IMR-90 (cell line): ENCODE results near the gene RIMS4. TPM values are rescaled to one million over a fixed set of nuclear protein-coding genes. Genes with fewer than 3 reads are reported as not detected.

Source experiments
- ATAC-seq: fragments of 200-7000 bp; cut with Tn5 transposase; 2 replicates; pipeline ENCODE4 v1.9.1; 2020; ENCODE audit warnings: low read depth, mild to moderate bottlenecking, moderate library complexity
- BruUV-seq: library from RNA; stranded (reverse); fragments of 400-500 nt; replicated peaks from 2 replicates; lab custom pipeline; 2021; lab: Mats Ljungman, UMichigan
- CTCF ChIA-PET: fragments of 300-600 bp; formaldehyde crosslinking; extraction: SDS; loops from one replicate; lab custom pipeline; 2021; ENCODE audit warnings: antibody characterized with exemption; lab: Yijun Ruan, JAX
- POLR2A ChIA-PET: fragments of 300-600 bp; sonication (Branson Sonifier 250); formaldehyde crosslinking; loops from one replicate; lab custom pipeline; 2022; ENCODE audit warnings: antibody characterized with exemption; ENCODE audit not compliant: unreplicated experiment; lab: Charles Lee
- DNase-seq: peaks from one replicate; pipeline ENCODE4 v3.0.0; 2013
- H2AFZ ChIP-seq: replicated peaks from 2 replicates; pipeline ENCODE3; 2013; ENCODE audit warnings: low read length, mild to moderate bottlenecking; ENCODE audit not compliant: poor library complexity
- H2AK5ac ChIP-seq: 2 replicates; pipeline ENCODE4 v1.6.1; 2013; ENCODE audit warnings: low read depth, low read length, inconsistent platforms
- H2AK9ac ChIP-seq: replicated peaks from 2 replicates; pipeline ENCODE3; 2013; ENCODE audit warnings: mild to moderate bottlenecking, low read depth, low read length, moderate library complexity; ENCODE audit not compliant: poor library complexity
- H2BK120ac ChIP-seq: 2 replicates; pipeline ENCODE4 v1.6.1; 2013; ENCODE audit warnings: low read depth, low read length, inconsistent platforms
- H2BK15ac ChIP-seq: 3 replicates; pipeline ENCODE4 v1.6.1; 2013; ENCODE audit warnings: low read depth, low read length, inconsistent platforms
- H2BK20ac ChIP-seq: 2 replicates; pipeline ENCODE4 v1.6.1; 2013; ENCODE audit warnings: low read depth, mild to moderate bottlenecking, inconsistent platforms, low read length, moderate library complexity
- H2BK5ac ChIP-seq: 2 replicates; pipeline ENCODE4 v1.6.1; 2013; ENCODE audit warnings: mild to moderate bottlenecking, low read depth, low read length, inconsistent platforms; ENCODE audit not compliant: poor library complexity, severe bottlenecking
- H3K14ac ChIP-seq: replicated peaks from 2 replicates; pipeline ENCODE4 v1.6.1; 2013; ENCODE audit warnings: low read depth, low read length, inconsistent platforms
- H3K18ac ChIP-seq: 2 replicates; pipeline ENCODE4 v1.6.1; 2013; ENCODE audit warnings: low read depth, low read length, control low read depth
- H3K23ac ChIP-seq: 2 replicates; pipeline ENCODE4 v1.6.1; 2013; ENCODE audit warnings: low read depth, low read length, inconsistent platforms
- H3K27ac ChIP-seq: 2 replicates; pipeline ENCODE4 v1.5.1; 2013; ENCODE audit warnings: mild to moderate bottlenecking, control low read depth, low read length; ENCODE audit not compliant: insufficient read depth
- H3K27me3 ChIP-seq: 2 replicates; pipeline ENCODE4 v1.6.1; 2013; ENCODE audit warnings: low read length; ENCODE audit not compliant: control insufficient read depth, insufficient read depth
- H3K36me3 ChIP-seq: 2 replicates; pipeline ENCODE4 v1.6.1; 2013; ENCODE audit warnings: low read length, mixed read lengths; ENCODE audit not compliant: control insufficient read depth, insufficient read depth
- H3K4ac ChIP-seq: 2 replicates; pipeline ENCODE4 v1.6.1; 2013; ENCODE audit warnings: low read depth, low read length, inconsistent platforms
- H3K4me1 ChIP-seq: 2 replicates; pipeline ENCODE4 v1.6.1; 2013; ENCODE audit warnings: low read length, mixed read lengths; ENCODE audit not compliant: control insufficient read depth, insufficient read depth
- H3K4me2 ChIP-seq: 2 replicates; pipeline ENCODE4 v1.6.1; 2013; ENCODE audit warnings: low read depth, mild to moderate bottlenecking, control low read depth, low read length, moderate library complexity
- H3K4me3 ChIP-seq: 2 replicates; pipeline ENCODE4 v1.5.1; 2013; ENCODE audit warnings: low read depth, mild to moderate bottlenecking, control low read depth, low read length, moderate library complexity; ENCODE audit not compliant: insufficient read depth
- H3K56ac ChIP-seq: 2 replicates; pipeline ENCODE4 v1.6.1; 2013; ENCODE audit warnings: low read length, inconsistent platforms; ENCODE audit not compliant: insufficient read depth; ENCODE audit errors: extremely low read depth
- H3K79me1 ChIP-seq, 2 experiments: 2 replicates each; pipeline ENCODE4 v1.6.1; 2013; ENCODE audit warnings: low read length in 2 of 2, inconsistent platforms in 1 of 2, low read depth in 1 of 2
- H3K9ac ChIP-seq: 2 replicates; pipeline ENCODE4 v1.6.1; 2013; ENCODE audit warnings: low read depth, low read length, control low read depth
- H3K9me1 ChIP-seq: 2 replicates; pipeline ENCODE4 v1.6.1; 2013; ENCODE audit warnings: low read length, inconsistent platforms; ENCODE audit not compliant: insufficient read depth
- H3K9me3 ChIP-seq: 2 replicates; pipeline ENCODE4 v1.6.1; 2013; ENCODE audit warnings: low read length; ENCODE audit not compliant: control insufficient read depth, insufficient read depth
- H4K20me1 ChIP-seq: 2 replicates; pipeline ENCODE4 v1.6.1; 2013; ENCODE audit warnings: low read length, inconsistent platforms; ENCODE audit not compliant: insufficient read depth
- H4K5ac ChIP-seq: 2 replicates; pipeline ENCODE4 v1.6.1; 2013; ENCODE audit warnings: mild to moderate bottlenecking, low read depth, low read length, control low read depth
- H4K8ac ChIP-seq, 2 experiments: 2 replicates each; pipeline ENCODE4 v1.6.1; 2013; ENCODE audit warnings: low read depth in 2 of 2, low read length in 2 of 2, control low read depth in 1 of 2, inconsistent platforms in 1 of 2
- H4K91ac ChIP-seq: 2 replicates; pipeline ENCODE4 v1.6.1; 2013; ENCODE audit warnings: low read depth, low read length, inconsistent platforms; ENCODE audit not compliant: insufficient read depth
- BHLHE40 ChIP-seq: fragments of 150-350 bp; IDR thresholded peaks from 2 replicates; pipeline ENCODE4 v1.6.1; 2016; ENCODE audit warnings: mild to moderate bottlenecking, low read depth, low read length
- CEBPB ChIP-seq: IDR thresholded peaks from 2 replicates; pipeline ENCODE4 v1.6.1; 2012; ENCODE audit warnings: low read depth, low read length, improper control_type of control experiment
- CHD1 ChIP-seq: IDR thresholded peaks from 2 replicates; pipeline ENCODE4 v1.6.1; 2012; ENCODE audit warnings: low read depth, low read length, improper control_type of control experiment
- FOS ChIP-seq: fragments of 150-350 bp; IDR thresholded peaks from 2 replicates; pipeline ENCODE4 v1.6.1; 2016; ENCODE audit warnings: low read depth, low read length
- MAFK ChIP-seq: IDR thresholded peaks from 2 replicates; pipeline ENCODE4 v1.6.1; 2012; ENCODE audit warnings: low read depth, low read length, improper control_type of control experiment
- MAZ ChIP-seq: IDR thresholded peaks from 2 replicates; pipeline ENCODE4 v1.6.1; 2012; ENCODE audit warnings: low read depth, mild to moderate bottlenecking, low read length, improper control_type of control experiment, moderate library complexity, borderline replicate concordance
- MXI1 ChIP-seq: IDR thresholded peaks from 2 replicates; pipeline ENCODE4 v1.6.1; 2012; ENCODE audit warnings: low read depth, mild to moderate bottlenecking, low read length, moderate library complexity, borderline replicate concordance
- NFE2L2 ChIP-seq: fragments of 150-350 bp; IDR thresholded peaks from 2 replicates; pipeline ENCODE4 v1.6.1; 2016; ENCODE audit warnings: low read depth, mild to moderate bottlenecking, low read length
- POLR2A ChIP-seq: IDR thresholded peaks from 2 replicates; pipeline ENCODE4 v1.6.1; 2012; ENCODE audit warnings: mild to moderate bottlenecking, low read depth, low read length
- RAD21 ChIP-seq: IDR thresholded peaks from 2 replicates; pipeline ENCODE4 v1.6.1; 2012; ENCODE audit warnings: low read length, improper control_type of control experiment
- RCOR1 ChIP-seq: IDR thresholded peaks from 2 replicates; pipeline ENCODE4 v1.6.1; 2012; ENCODE audit warnings: mild to moderate bottlenecking, low read length, improper control_type of control experiment; ENCODE audit not compliant: insufficient replicate concordance
- RFX5 ChIP-seq: IDR thresholded peaks from 2 replicates; pipeline ENCODE4 v1.8.0; 2012; ENCODE audit warnings: low read depth, mild to moderate bottlenecking, low read length, moderate library complexity
- SMC3 ChIP-seq: fragments of 150-350 bp; IDR thresholded peaks from 2 replicates; pipeline ENCODE4 v1.6.1; 2016; ENCODE audit warnings: low read depth, mild to moderate bottlenecking, antibody characterized with exemption, low read length, moderate library complexity
- WGBS, 2 experiments: methylation state at CpG; one replicate each; pipeline versions ENCODE4 v1.1.5 to v1.1.7; 2013; ENCODE audit warnings: missing lambda C conversion rate in 2 of 2; ENCODE audit not compliant: insufficient read length in 1 of 2; ENCODE audit errors: extremely low coverage in 2 of 2; 5-methylcytosine and 5-hydroxymethylcytosine counted together
- dilution Hi-C: fragments of 300-500 bp; cut with HindIII; formaldehyde crosslinking; loops from one replicate; pipeline ENCODE4 v1.14.3; 2018; ENCODE audit warnings: low sequenced_read_pairs; ENCODE audit not compliant: unreplicated experiment
- in situ Hi-C: fragments of 300-500 bp; cut with MboI; formaldehyde crosslinking; loops from 3 replicates; pipeline ENCODE4 v1.14.3; 2019; ENCODE audit warnings: low sequenced_read_pairs, inconsistent platforms, mixed read lengths
- intact Hi-C: fragments of 100-400 bp; cut with micrococcal nuclease; formaldehyde crosslinking; loops from 2 replicates; pipeline ENCODE4 v1.10.0; 2022
- polyA plus RNA-seq, 3 experiments: library from polyadenylated mRNA; depleted of rRNA; stranded (reverse); fragments of >200 nt; gene quantifications; 2 replicates each; pipeline ENCODE4 v1.2.3, GENCODE V29; 2012; ENCODE audit warnings: low replicate concordance in 1 of 3
- total RNA-seq: library from RNA; depleted of rRNA; stranded (reverse); fragments of >200 nt; gene quantifications from 2 replicates; pipeline ENCODE4 v1.2.3, GENCODE V29; 2012
- TF ChIP-seq, protein P1 (sequence below): conservative IDR thresholded peaks from 2 replicates; pipeline ENCODE4 v1.5.1; 2012; ENCODE audit warnings: mild to moderate bottlenecking, low read depth, low read length, improper control_type of control experiment
- TF ChIP-seq, protein P2 (sequence below): fragments of 150-350 bp; IDR thresholded peaks from 2 replicates; pipeline ENCODE4 v1.6.1; 2017; ENCODE audit warnings: mild to moderate bottlenecking, antibody characterized with exemption, low read length, low read depth
- TF ChIP-seq, protein P3 (sequence below): fragments of 150-350 bp; IDR thresholded peaks from 2 replicates; pipeline ENCODE4 v1.6.1; 2016; ENCODE audit warnings: low read depth, mild to moderate bottlenecking, low read length, moderate library complexity, borderline replicate concordance

Gene RIMS4
- total and polyA plus RNA-seq, 2 of the 4 experiments (the other 2 are of a cell fraction) = not detected

DNA sequence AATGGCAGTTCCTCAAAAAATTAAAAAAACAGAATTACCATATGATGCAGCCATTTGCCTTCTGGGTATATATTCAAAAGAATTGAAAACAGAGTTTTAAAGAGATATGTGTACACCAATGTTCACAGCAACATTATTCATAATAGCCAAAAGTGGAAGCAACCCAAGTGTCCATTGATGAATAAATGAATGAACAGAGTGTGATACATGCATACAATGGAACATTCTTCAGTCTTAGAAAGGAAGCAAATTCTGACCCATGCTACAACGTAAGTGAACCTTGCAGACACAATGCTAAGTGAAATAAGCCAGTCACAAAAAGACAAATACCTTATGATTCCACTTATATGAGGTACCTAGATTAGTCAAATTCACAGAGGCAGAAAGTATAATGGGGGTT is 40.5 kb upstream of the RIMS4 start:
- in situ Hi-C loops = loop anchor here (25.0 kb wide), 1 partner anchor 464 kb away; no protein-coding TSS in a partner anchor
- H3K9me3 ChIP-seq = no peaks in the 10 kb centered on the region
- H3K79me1 ChIP-seq = no peaks in the 10 kb centered on the region
- WGBS, 2 experiments = no CpG with 5 or more reads among the region's 1 CpG
- no peak overlapping the region for H3K4me2 ChIP-seq
- H3K9ac ChIP-seq = no peak overlapping the region
- no peak overlapping the region for H4K5ac ChIP-seq
- H4K20me1 ChIP-seq = no peaks in the 10 kb centered on the region
- H4K8ac ChIP-seq = no peak overlapping the region
- no peak overlapping the region for H2BK120ac ChIP-seq
- CTCF ChIA-PET = no interaction called here
- intact Hi-C loops = no loop called here
- no peaks in the 10 kb centered on the region for H3K36me3 ChIP-seq
- no peak for ATAC-seq
- no peak overlapping the region for H3K4me3 ChIP-seq
- H3K27me3 ChIP-seq = peaks cover 1% of the 10 kb centered on the region; the same call in 1 of the 2 replicates
- no peak for DNase-seq
- H2BK15ac ChIP-seq = no peak overlapping the region
- dilution Hi-C loops = no loop called here
- no peak overlapping the region for H3K14ac ChIP-seq
- no peak overlapping the region for H2BK5ac ChIP-seq
- H3K56ac ChIP-seq = no peak overlapping the region
- no peaks in the 10 kb centered on the region for H3K4me1 ChIP-seq
- no peak overlapping the region for H2AFZ ChIP-seq
- no peak for TF ChIP-seq NFE2L2
- no peak for TF ChIP-seq FOS
- TF ChIP-seq, protein P1, sequence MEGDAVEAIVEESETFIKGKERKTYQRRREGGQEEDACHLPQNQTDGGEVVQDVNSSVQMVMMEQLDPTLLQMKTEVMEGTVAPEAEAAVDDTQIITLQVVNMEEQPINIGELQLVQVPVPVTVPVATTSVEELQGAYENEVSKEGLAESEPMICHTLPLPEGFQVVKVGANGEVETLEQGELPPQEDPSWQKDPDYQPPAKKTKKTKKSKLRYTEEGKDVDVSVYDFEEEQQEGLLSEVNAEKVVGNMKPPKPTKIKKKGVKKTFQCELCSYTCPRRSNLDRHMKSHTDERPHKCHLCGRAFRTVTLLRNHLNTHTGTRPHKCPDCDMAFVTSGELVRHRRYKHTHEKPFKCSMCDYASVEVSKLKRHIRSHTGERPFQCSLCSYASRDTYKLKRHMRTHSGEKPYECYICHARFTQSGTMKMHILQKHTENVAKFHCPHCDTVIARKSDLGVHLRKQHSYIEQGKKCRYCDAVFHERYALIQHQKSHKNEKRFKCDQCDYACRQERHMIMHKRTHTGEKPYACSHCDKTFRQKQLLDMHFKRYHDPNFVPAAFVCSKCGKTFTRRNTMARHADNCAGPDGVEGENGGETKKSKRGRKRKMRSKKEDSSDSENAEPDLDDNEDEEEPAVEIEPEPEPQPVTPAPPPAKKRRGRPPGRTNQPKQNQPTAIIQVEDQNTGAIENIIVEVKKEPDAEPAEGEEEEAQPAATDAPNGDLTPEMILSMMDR = no peak
- TF ChIP-seq, protein P2, sequence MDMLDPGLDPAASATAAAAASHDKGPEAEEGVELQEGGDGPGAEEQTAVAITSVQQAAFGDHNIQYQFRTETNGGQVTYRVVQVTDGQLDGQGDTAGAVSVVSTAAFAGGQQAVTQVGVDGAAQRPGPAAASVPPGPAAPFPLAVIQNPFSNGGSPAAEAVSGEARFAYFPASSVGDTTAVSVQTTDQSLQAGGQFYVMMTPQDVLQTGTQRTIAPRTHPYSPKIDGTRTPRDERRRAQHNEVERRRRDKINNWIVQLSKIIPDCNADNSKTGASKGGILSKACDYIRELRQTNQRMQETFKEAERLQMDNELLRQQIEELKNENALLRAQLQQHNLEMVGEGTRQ = no peak
- no peak for TF ChIP-seq RAD21
- TF ChIP-seq MAFK = no peak
- no peak for TF ChIP-seq BHLHE40
- no peak for TF ChIP-seq POLR2A
- TF ChIP-seq, protein P3, sequence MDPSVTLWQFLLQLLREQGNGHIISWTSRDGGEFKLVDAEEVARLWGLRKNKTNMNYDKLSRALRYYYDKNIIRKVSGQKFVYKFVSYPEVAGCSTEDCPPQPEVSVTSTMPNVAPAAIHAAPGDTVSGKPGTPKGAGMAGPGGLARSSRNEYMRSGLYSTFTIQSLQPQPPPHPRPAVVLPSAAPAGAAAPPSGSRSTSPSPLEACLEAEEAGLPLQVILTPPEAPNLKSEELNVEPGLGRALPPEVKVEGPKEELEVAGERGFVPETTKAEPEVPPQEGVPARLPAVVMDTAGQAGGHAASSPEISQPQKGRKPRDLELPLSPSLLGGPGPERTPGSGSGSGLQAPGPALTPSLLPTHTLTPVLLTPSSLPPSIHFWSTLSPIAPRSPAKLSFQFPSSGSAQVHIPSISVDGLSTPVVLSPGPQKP = no peak
- TF ChIP-seq SMC3 = no peak
- TF ChIP-seq CHD1 = no peak
- no peak for TF ChIP-seq RCOR1
- no peak for TF ChIP-seq MAZ
- no peak for TF ChIP-seq RFX5
- TF ChIP-seq CEBPB = no peak
- TF ChIP-seq MXI1 = no peak
- H3K18ac ChIP-seq = no peak overlapping the region
- H2AK9ac ChIP-seq = no peak overlapping the region
- H3K27ac ChIP-seq = no peak overlapping the region
- no peak overlapping the region for H2BK20ac ChIP-seq
- no peaks in the 10 kb centered on the region for H3K9me1 ChIP-seq
- no peak overlapping the region for H4K91ac ChIP-seq
- no TSS peak for BruUV-seq
- H3K23ac ChIP-seq = no peak overlapping the region
- POLR2A ChIA-PET = no interaction called here
- no peak overlapping the region for H2AK5ac ChIP-seq
- H3K4ac ChIP-seq = no peak overlapping the region
